Breast epithelium (tissue), 4 donors: ENCODE results near the gene HRH3. TPM values are rescaled to one million over a fixed set of nuclear protein-coding genes. Genes with fewer than 3 reads are reported as not detected.

ENCODE experiments used
- DNase-seq, 2 donors: peaks; one replicate each; pipeline ENCODE4 v3.0.0-alpha.2; 2019; ENCODE audit warnings: low spot score in 2 of 2
- H3K27ac ChIP-seq, 2 donors: fragments of 200-600 bp; sonication (generic) in 1 of 2; one replicate each; pipeline ENCODE4 v1.5.1; 2016 to 2019; ENCODE audit warnings: mild to moderate bottlenecking in 1 of 2
- H3K27me3 ChIP-seq, 2 donors: fragments of 200-600 bp; sonication (generic) in 1 of 2; one replicate each; pipeline versions ENCODE4 v1.5.1 to v1.6.0; 2017 to 2019; ENCODE audit warnings: control low read depth in 1 of 2, mild to moderate bottlenecking in 1 of 2
- H3K36me3 ChIP-seq: fragments of 200-600 bp; one replicate; pipeline ENCODE4 v1.5.1; 2019
- H3K4me1 ChIP-seq, 2 donors: fragments of 200-600 bp; sonication (generic); one replicate each; pipeline ENCODE4 v1.5.1; 2016 to 2019; ENCODE audit warnings: control low read depth in 1 of 2
- H3K4me3 ChIP-seq, 3 donors: fragments of 200-600 bp; sonication (generic); 1 replicate in 2 of 3; 2 replicates in 1 of 3; pipeline ENCODE4 v1.5.1; 2016 to 2019; ENCODE audit warnings: mild to moderate bottlenecking in 3 of 3, moderate library complexity in 2 of 3
- H3K9me3 ChIP-seq, 2 donors: fragments of 200-600 bp; sonication (generic) in 1 of 2; one replicate each; pipeline ENCODE4 v1.5.1; 2016 to 2019; ENCODE audit warnings: control low read depth in 1 of 2
- CTCF ChIP-seq, 3 donors: fragments of 450-650 bp; IDR thresholded peaks; one replicate each; pipeline ENCODE4 v1.5.1; 2016 to 2017; ENCODE audit warnings: antibody characterized with exemption in 3 of 3, mild to moderate bottlenecking in 3 of 3, moderate library complexity in 3 of 3
- POLR2A ChIP-seq: fragments of 450-650 bp; IDR thresholded peaks from one replicate; pipeline ENCODE4 v1.6.1; 2016; ENCODE audit warnings: antibody characterized with exemption, mild to moderate bottlenecking, moderate library complexity
- POLR2AphosphoS5 ChIP-seq, 3 donors: sonication (generic); formaldehyde crosslinking; IDR thresholded peaks; one replicate each; pipeline ENCODE4 v1.6.1; 2017; ENCODE audit warnings: antibody characterized with exemption in 3 of 3
- intact Hi-C: fragments of 100-400 bp; cut with DNase I; formaldehyde crosslinking; loops from one replicate; pipeline ENCODE4 v1.15.1; 2023; ENCODE audit warnings: low total_unique reads
- total RNA-seq, 3 donors: library from RNA; depleted of rRNA; stranded (reverse); fragments of >200 nt; gene quantifications; one replicate each; pipeline ENCODE4 v1.1.0, GENCODE V29; 2016

Gene HRH3
- total RNA-seq, 3 donors from 2014 or later: not detected

GRCh38 chr20:62230696-62231095, 10.6 kb upstream of the HRH3 start:
- Histone ChIP-seq H3K27ac (no peak overlapping the region), H3K36me3 (no peaks in the 10 kb centered on the region), H3K9me3 (no peaks in the 10 kb centered on the region), H3K27me3 (peaks cover 0 to 20% of the 10 kb centered on the region in 2 donors), H3K4me1 (no peaks in the 10 kb centered on the region), H3K4me3 (no peak overlapping the region)
- intact Hi-C loops: no loop called here
- no peak for TF ChIP-seq POLR2A
- no peak for TF ChIP-seq CTCF (IDR thresholded peaks at IDR 0.05)
- no peak for TF ChIP-seq POLR2AphosphoS5 (IDR thresholded peaks at IDR 0.05)
- DNase-seq: no peak

GRCh38 chr20:62230276-62230675, 10.2 kb upstream of the HRH3 start:
- intact Hi-C loops: no loop called here
- no peak overlapping the region for H3K4me3 ChIP-seq
- TF ChIP-seq POLR2A: no peak
- TF ChIP-seq POLR2AphosphoS5 (IDR thresholded peaks at IDR 0.05): no peak
- no peak for TF ChIP-seq CTCF (IDR thresholded peaks at IDR 0.05)
- no peaks in the 10 kb centered on the region for H3K4me1 ChIP-seq
- no peak overlapping the region for H3K27ac ChIP-seq
- no peak for DNase-seq
- peaks cover 0 to 20% of the 10 kb centered on the region in 2 donors for H3K27me3 ChIP-seq
- H3K36me3 ChIP-seq: no peaks in the 10 kb centered on the region
- no peaks in the 10 kb centered on the region for H3K9me3 ChIP-seq

- H3K4me3 ChIP-seq: no peak overlapping the region
- H3K27ac ChIP-seq: no peak overlapping the region
- H3K27me3 ChIP-seq: peaks cover 0 to 25% of the 10 kb centered on the region in 2 donors
- H3K9me3 ChIP-seq: no peaks in the 10 kb centered on the region
- intact Hi-C loops: no loop called here
- no peak for DNase-seq
- H3K36me3 ChIP-seq: no peaks in the 10 kb centered on the region
- no peaks in the 10 kb centered on the region for H3K4me1 ChIP-seq
- TF ChIP-seq CTCF (IDR thresholded peaks at IDR 0.05) (no peak), POLR2AphosphoS5 (IDR thresholded peaks at IDR 0.05) (no peak), POLR2A (no peak)
These were observed 9.6 kb upstream of the HRH3 start for GRCh38 chr20:62229667-62230066.

GRCh38 chr20:62228982-62229545, 9.0 kb upstream of the HRH3 start:
- H3K27ac ChIP-seq: no peak overlapping the region
- no peak for DNase-seq
- H3K4me3 ChIP-seq: no peak overlapping the region
- peaks cover 0 to 30% of the 10 kb centered on the region in 2 donors for H3K27me3 ChIP-seq
- no peaks in the 10 kb centered on the region for H3K36me3 ChIP-seq
- H3K4me1 ChIP-seq: no peaks in the 10 kb centered on the region
- intact Hi-C loops: no loop called here
- H3K9me3 ChIP-seq: no peaks in the 10 kb centered on the region
- TF ChIP-seq CTCF (IDR thresholded peaks at IDR 0.05) (no peak), POLR2AphosphoS5 (IDR thresholded peaks at IDR 0.05) (no peak)

- Histone ChIP-seq H3K4me3 (no peak overlapping the region), H3K4me1 (no peaks in the 10 kb centered on the region), H3K27ac (no peak overlapping the region), H3K36me3 (no peaks in the 10 kb centered on the region), H3K9me3 (no peaks in the 10 kb centered on the region), H3K27me3 (peaks cover 0 to 38% of the 10 kb centered on the region in 2 donors)
- no peak for DNase-seq
- intact Hi-C loops: no loop called here
- TF ChIP-seq POLR2AphosphoS5 (IDR thresholded peaks at IDR 0.05) (no peak), POLR2A (no peak), CTCF (IDR thresholded peaks at IDR 0.05) (no peak)
These were observed 8.2 kb upstream of the HRH3 start for GRCh38 chr20:62227977-62228958.
